Measurements from ENCODE around the gene RALA.

The RALA gene

GRCh38 chr7:39623047-39623731, at the start of gene RALA:
TSS of gene RALA (plus strand) at chr7:39623572. CDS start at chr7:39686668, 63,096 bp downstream.
- in situ Hi-C loops (cut with MboI; ENCODE audit: low sequenced_read_pairs) = no loop called here

DNA sequence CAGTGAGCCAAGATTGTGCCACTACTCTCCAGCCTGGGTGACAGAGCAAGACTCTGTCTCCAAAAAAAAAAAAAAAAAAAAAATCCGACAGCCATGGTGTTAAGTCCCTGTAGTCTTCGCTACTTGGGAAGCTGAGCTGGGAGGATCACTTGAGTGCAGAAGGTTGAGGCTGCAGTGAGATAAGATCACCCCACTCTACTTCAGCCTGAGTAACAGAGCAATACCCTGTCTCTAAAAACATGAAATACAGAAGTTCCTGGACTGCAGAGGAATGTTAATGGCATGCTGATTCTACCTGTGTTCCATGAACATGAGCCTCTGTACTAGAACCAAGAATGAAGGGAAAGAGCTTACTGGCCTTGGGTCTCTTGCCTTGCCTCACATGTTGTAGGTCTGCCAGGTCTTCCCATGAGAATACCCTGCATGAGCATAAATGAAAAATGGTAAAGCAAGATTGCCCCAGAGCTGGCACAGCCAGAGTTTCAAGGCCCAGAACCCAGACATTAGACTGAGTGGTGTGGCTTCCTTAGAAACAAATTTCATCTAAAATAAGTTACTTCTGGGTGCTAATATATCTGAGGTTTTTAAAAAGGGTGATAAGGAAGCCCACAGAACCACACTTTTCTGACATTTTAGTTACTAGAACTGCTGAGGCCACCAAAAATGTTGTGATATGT, 48.6 kb upstream of the RALA start:
- in situ Hi-C loops (cut with MboI; ENCODE audit: low sequenced_read_pairs) = no loop called here

GRCh38 chr7:39577229-39577874, 46.0 kb upstream of the RALA start:
- in situ Hi-C loops (cut with MboI; ENCODE audit: low sequenced_read_pairs) = no loop called here

DNA sequence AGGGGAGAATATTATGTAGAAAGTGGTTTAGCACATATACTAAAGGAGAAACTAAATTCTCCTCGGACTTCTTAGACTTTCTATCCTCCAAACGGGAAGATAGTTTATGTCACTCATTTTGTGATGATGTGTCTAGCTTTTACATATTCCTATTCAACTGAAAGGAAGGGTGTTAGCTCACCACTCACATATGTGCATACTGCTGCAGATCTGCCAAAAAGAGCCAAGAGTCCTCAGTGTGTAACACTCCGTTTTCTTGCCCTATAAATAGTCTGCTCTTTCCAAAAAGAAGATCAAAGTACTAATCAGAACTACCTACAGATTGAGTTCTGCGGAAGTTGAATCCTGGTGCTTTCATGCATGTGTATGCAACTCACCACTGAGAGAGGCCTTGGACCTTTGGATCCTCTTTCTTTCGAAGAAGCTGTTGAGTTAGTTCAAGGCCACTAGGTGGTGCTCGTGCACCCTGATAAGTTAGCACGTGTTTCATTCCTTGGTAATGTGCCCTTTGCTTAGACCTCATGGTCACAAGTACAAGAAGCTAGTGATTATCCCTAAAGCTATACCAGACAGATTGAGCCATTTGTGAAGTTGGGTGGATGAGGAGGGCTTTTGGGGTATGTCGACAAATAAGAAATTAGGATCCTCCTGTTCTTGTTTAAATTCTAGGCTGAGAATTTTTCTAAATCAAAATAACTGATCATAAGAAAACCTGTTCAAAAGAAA, 43.1 kb upstream of the RALA start:
- in situ Hi-C loops (cut with MboI; ENCODE audit: low sequenced_read_pairs) = loop anchor here (5.0 kb wide), 1 partner anchor 162 kb away; no protein-coding TSS in a partner anchor

DNA sequence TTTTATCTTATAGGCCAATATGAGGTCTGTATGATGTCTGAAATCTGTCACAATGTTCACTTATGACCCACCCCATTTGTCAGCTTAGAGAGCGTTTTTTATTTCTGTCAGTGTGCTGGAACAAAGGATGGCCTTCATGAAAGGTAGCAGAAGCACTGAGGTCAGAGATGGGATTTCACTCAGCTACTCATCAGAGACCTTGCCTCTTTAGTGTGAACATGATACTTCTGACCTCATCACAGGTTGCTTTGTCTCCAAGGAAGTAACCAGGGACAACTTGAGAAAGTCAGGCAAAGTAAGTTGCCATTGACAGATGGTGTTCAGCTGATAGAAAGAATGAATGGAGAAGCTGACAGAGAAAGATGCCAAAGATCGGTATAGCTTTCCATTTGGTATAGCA, 40.8 kb upstream of the RALA start:
- in situ Hi-C loops (cut with MboI; ENCODE audit: low sequenced_read_pairs) = loop anchor here (5.0 kb wide), 1 partner anchor 160 kb away; no protein-coding TSS in a partner anchor

DNA sequence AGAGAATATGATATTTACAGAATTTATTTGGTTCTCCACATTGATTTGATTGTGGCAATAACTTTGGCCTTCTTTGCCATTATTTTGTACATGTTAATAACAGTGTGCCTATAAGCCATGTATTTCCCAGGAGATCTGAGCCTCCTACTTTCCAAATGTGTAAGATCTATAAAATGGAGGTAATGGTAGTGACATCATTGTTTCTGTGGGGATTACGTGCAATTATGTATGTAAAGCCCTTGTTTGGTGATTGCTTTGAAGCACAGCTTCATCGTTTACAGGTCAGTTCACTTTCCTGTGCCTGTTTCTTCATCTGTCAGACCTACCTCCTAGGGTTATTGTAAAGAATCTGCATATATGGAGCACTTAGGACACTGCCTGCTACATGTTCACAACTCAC, 39.8 kb upstream of the RALA start:
- in situ Hi-C loops (cut with MboI; ENCODE audit: low sequenced_read_pairs) = loop anchor here (5.0 kb wide), 1 partner anchor 159 kb away; no protein-coding TSS in a partner anchor

GRCh38 chr7:39587393-39587792, 36.0 kb upstream of the RALA start:
- in situ Hi-C loops (cut with MboI; ENCODE audit: low sequenced_read_pairs) = no loop called here

GRCh38 chr7:39588416-39588815, 35.0 kb upstream of the RALA start:
- in situ Hi-C loops (cut with MboI; ENCODE audit: low sequenced_read_pairs) = no loop called here

GRCh38 chr7:39589323-39590111, 33.9 kb upstream of the RALA start:
- in situ Hi-C loops (cut with MboI; ENCODE audit: low sequenced_read_pairs) = no loop called here

- in situ Hi-C loops (cut with MboI; ENCODE audit: low sequenced_read_pairs) = no loop called here
Measured at GRCh38 chr7:39592586-39592985, 30.8 kb upstream of the RALA start.

- in situ Hi-C loops (cut with MboI; ENCODE audit: low sequenced_read_pairs) = no loop called here
Measured at GRCh38 chr7:39594988-39595620, 28.3 kb upstream of the RALA start.

DNA sequence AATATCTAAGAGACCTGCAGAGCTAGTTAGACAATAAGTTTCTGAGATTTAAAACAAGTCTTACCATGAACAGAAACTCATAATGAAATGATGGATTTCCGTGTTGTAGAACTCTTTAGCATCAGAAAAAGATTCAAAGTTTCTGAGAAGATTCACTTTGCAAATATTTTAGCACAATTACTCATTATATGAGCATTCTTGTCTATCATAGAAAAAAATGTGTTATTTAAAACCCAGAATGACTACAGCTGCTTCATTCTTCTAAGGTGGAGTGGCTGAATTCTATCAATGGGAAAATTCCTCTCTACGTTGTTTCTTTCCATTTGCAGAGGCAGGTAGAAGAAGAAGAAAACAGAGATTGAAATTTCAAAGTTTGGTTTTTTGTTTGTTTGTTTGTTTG, 21.0 kb upstream of the RALA start:
- in situ Hi-C loops (cut with MboI; ENCODE audit: low sequenced_read_pairs) = no loop called here

DNA sequence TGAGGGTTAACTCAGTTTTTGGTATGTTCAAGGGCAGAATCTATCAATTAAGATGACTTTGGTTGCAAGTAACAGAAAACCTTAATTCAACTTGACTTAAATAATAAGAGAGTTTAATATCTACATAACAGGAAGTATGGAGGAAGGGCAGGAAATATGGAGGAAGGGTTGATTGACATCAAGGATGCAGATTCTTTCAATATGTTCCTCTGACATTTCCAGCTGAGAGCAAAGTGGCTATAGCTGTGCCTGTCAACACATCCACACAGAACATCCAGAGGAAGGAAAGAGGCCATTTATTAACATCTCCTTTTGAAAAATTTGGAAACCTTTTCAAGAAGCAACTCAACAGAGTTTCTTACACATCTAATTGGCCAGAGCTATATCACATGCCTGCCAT, 19.4 kb upstream of the RALA start:
- in situ Hi-C loops (cut with MboI; ENCODE audit: low sequenced_read_pairs) = no loop called here

DNA sequence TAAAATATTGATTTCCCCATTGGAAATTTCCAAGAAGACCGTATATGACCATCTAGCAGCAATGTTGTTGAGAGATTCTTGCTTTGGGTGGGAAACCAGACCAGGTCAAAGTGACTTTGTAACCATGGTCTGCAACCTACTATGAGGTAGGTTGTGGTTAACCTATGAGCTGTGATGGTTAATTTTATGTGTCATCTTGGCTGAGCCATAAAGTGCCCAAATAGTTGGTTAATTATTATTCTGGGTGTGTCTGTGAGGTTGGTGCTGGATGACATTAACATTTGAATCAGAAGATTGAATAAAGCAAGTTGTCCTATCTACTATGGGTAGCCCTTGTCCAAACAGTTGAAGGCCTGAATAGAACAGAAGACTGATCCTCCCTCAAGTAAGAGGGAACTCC, 18.3 kb upstream of the RALA start:
- in situ Hi-C loops (cut with MboI; ENCODE audit: low sequenced_read_pairs) = no loop called here

DNA sequence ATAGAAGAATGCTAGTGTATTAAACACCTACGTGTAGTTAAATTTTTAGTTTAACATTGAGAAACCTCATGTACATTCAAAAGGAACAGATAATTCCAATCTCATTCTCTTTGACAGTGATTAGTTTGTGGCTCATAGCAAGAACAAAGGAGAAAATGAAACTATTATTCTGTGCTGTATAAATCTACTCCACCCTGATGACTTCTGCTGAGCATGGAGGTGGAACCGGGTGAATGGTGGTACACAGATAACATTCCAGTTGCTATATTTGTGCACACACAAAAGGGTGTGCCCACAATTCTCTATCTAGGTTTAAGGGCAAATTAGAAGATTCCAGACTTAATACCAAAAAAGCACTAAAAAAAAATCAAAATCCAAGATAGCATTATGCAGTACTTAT, 17.0 kb upstream of the RALA start:
- in situ Hi-C loops (cut with MboI; ENCODE audit: low sequenced_read_pairs) = no loop called here

DNA sequence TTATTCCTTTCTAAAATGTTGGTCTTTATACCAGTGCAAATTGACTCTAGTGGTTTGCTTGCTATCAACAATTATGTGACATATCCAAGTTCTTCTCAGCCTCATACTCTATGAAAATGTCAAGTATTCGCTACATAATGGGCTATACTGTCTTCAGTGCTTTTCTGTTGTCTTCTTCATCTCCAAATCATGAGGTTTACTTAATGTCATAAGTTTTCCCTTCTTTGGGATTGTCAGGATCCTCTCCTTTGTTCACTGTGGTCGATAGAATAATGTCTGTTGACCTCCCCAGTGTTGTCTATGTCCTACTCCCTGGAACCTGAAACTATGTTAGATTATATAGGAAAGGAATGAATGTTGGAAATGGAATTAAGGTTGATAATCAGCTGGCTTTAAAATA, 16.4 kb upstream of the RALA start:
- in situ Hi-C loops (cut with MboI; ENCODE audit: low sequenced_read_pairs) = no loop called here

GRCh38 chr7:39607865-39608264, 15.5 kb upstream of the RALA start:
- in situ Hi-C loops (cut with MboI; ENCODE audit: low sequenced_read_pairs) = no loop called here

- in situ Hi-C loops (cut with MboI; ENCODE audit: low sequenced_read_pairs) = no loop called here
Measured at GRCh38 chr7:39608278-39608677, 15.1 kb upstream of the RALA start.

DNA sequence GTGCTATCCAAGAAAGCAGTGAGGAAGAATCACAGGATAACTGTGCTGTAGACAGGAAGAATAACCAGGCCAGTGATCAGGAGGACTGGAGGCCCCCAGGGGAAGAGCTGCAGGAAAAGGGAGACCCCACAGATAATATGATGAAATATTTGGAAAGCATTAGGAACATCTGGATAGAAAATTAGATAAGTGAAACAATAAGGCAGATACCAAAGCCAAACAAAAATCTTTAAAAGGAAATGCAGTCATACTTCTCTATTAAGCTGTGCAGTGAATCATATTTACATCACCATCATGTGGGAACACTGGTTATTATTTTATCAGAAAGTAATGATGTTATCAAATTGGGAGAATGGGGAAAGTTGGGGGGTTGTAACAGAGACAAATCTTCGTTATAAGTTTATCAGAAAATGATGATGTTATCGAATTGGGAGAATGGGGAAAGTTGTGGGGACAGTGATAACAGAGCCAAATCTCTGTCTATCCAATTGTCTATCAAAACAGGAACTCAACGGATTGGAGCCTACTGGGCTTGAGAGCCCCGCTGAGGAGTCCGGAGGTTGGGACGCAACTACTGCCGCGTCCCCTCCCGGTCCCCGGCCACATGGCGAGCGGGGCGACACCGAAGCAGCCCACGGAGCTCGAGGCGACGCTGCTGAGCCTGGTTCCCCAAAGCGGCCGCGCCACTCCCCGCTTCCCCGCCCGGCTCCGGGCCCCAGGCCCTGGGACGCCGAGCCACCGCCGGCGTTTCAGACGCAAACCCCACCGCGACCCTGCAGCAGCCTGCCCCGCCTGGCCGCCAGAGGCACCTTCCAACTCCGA, 14.0 kb upstream of the RALA start:
- in situ Hi-C loops (cut with MboI; ENCODE audit: low sequenced_read_pairs) = no loop called here

All from HL-60/S4 treated with phorbol 12-myristate 13-acetate at 8.2 ng/mL for 4 days and 3 days (cell line).